Right atrium auricular region (tissue), 2 donors: ENCODE measurements around the gene BRAF. TPM values are rescaled to one million over a fixed set of nuclear protein-coding genes. Genes with fewer than 3 reads are reported as not detected.

Experiments
- DNase-seq: peaks from one replicate; pipeline ENCODE4 v3.0.0-alpha.2; 2019; ENCODE audit warnings: low spot score
- H3K27ac ChIP-seq, 2 donors: fragments of 200-600 bp; sonication (generic); 1 replicate in 1 of 2; 2 replicates in 1 of 2; pipeline ENCODE4 v1.5.1; 2016 to 2019
- H3K27me3 ChIP-seq, 2 donors: fragments of 200-600 bp; sonication (generic); one replicate each; pipeline versions ENCODE4 v1.5.1 to v1.6.0; 2017 to 2019
- H3K36me3 ChIP-seq: fragments of 200-600 bp; sonication (generic); one replicate; pipeline ENCODE4 v1.5.1; 2016
- H3K4me1 ChIP-seq, 2 donors: fragments of 200-600 bp; sonication (generic); one replicate each; pipeline versions ENCODE4 v1.5.1 to v1.6.0; 2017 to 2019
- H3K4me3 ChIP-seq, 2 donors: fragments of 200-600 bp; sonication (generic); 1 replicate in 1 of 2; 2 replicates in 1 of 2; pipeline ENCODE4 v1.5.1; 2017 to 2019; ENCODE audit warnings: mild to moderate bottlenecking in 1 of 2, moderate library complexity in 1 of 2
- H3K9me3 ChIP-seq, 2 donors: fragments of 200-600 bp; sonication (generic); one replicate each; pipeline ENCODE4 v1.5.1; 2019
- total RNA-seq, 2 donors: library from RNA; depleted of rRNA; stranded (reverse); fragments of >200 nt; gene quantifications; one replicate each; pipeline ENCODE4 v1.1.0, GENCODE V29; 2016
- TF ChIP-seq, protein P1 (sequence below), 2 donors: fragments of 200-600 bp; sonication (generic); IDR thresholded peaks; one replicate each; pipeline ENCODE4 v1.5.1; 2019; ENCODE audit warnings: antibody characterized with exemption in 2 of 2

The BRAF gene
- total RNA-seq, 2 donors from 2014 or later: 23.5 to 29.2 TPM

DNA sequence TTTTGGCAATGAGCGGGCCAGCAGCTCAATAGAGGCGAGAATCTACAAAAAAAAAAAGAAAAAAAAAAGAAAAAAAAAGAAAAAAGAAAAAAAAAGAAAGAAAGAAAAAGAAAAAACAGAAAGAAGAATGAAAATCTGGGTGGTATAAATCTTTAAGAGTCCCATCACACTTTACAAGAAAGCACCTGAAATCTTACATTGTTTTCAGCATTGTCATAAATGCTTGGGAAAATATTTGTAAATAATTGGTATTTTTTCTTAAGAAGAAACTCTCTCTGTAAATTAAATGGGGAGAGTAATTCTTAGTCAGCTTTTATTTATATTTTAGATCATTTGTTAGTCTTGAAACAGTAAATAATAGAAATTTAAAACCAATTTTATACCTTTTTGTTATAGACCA lies 190.0 kb downstream of the BRAF start:
- no peak for DNase-seq
- Histone ChIP-seq H3K4me3 (no peak overlapping the region), H3K27me3 (no peaks in the 10 kb centered on the region), H3K9me3 (no peaks in the 10 kb centered on the region), H3K36me3 (peaks cover 19% of the 10 kb centered on the region), H3K4me1 (no peaks in the 10 kb centered on the region), H3K27ac (no peak overlapping the region)
- TF ChIP-seq, protein P1, sequence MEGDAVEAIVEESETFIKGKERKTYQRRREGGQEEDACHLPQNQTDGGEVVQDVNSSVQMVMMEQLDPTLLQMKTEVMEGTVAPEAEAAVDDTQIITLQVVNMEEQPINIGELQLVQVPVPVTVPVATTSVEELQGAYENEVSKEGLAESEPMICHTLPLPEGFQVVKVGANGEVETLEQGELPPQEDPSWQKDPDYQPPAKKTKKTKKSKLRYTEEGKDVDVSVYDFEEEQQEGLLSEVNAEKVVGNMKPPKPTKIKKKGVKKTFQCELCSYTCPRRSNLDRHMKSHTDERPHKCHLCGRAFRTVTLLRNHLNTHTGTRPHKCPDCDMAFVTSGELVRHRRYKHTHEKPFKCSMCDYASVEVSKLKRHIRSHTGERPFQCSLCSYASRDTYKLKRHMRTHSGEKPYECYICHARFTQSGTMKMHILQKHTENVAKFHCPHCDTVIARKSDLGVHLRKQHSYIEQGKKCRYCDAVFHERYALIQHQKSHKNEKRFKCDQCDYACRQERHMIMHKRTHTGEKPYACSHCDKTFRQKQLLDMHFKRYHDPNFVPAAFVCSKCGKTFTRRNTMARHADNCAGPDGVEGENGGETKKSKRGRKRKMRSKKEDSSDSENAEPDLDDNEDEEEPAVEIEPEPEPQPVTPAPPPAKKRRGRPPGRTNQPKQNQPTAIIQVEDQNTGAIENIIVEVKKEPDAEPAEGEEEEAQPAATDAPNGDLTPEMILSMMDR (IDR thresholded peaks at IDR 0.05): no peak

DNA sequence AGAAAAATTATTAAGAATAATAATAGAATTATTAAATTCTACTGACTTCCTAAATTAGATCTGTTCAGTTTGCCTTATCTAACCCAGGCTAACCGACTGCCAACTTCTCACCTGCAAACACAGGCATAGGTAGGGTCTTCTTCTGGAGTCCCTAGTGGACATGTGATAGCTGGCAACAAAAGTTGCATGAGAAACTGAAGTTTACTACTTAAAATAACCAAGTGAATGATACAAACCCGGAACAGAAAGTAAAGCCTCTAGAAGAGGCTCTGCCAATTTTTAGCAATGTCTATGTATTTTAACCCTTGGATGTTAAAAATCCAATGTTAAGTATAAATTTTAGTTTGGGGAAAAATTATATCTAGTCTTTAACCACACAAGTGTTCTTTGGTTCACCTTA lies 190.6 kb downstream of the BRAF start:
- Histone ChIP-seq H3K9me3 (no peaks in the 10 kb centered on the region), H3K27me3 (no peaks in the 10 kb centered on the region), H3K36me3 (peaks cover 14% of the 10 kb centered on the region), H3K27ac (no peak overlapping the region), H3K4me3 (no peak overlapping the region), H3K4me1 (no peaks in the 10 kb centered on the region)
- TF ChIP-seq, protein P1 (IDR thresholded peaks at IDR 0.05): no peak
- DNase-seq: no peak

GRCh38 chr7:140732416-140732815 lies 192.3 kb downstream of the BRAF start:
- no peaks in the 10 kb centered on the region for H3K27me3 ChIP-seq
- H3K36me3 ChIP-seq: no peaks in the 10 kb centered on the region
- no peaks in the 10 kb centered on the region for H3K9me3 ChIP-seq
- H3K4me1 ChIP-seq: no peaks in the 10 kb centered on the region
- no peak for DNase-seq
- no peak overlapping the region for H3K4me3 ChIP-seq
- no peak overlapping the region for H3K27ac ChIP-seq
- TF ChIP-seq, protein P1 (IDR thresholded peaks at IDR 0.05): no peak

GRCh38 chr7:140726281-140726680 lies 198.4 kb downstream of the BRAF start:
- peaks cover 7% of the 10 kb centered on the region for H3K36me3 ChIP-seq
- no peaks in the 10 kb centered on the region for H3K4me1 ChIP-seq
- H3K27ac ChIP-seq: no peak overlapping the region
- no peaks in the 10 kb centered on the region for H3K9me3 ChIP-seq
- no peak for DNase-seq
- no peak overlapping the region for H3K4me3 ChIP-seq
- H3K27me3 ChIP-seq: no peaks in the 10 kb centered on the region
- TF ChIP-seq, protein P1 (IDR thresholded peaks at IDR 0.05): peak in 1 of 2 donors; percentile 34

DNA sequence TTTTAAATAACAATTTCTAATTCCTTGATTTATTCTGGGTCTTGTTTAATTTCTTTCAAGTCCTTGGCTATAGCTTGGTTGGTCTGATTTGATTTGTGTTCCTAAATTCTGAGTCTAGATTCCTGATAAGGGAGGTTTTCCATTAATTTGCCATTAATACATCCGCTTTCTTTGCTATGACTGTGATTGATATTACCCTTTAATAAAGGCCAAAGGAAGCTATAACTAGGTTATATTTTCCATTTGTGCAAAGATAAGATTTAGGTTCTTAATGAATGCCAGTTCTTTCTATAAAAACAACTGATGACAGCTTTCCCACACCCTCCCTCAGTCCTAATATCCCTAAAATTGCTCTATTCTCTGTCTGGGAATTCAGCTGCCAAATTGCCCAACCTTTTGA lies 200.0 kb downstream of the BRAF start:
- no peak overlapping the region for H3K27ac ChIP-seq
- H3K4me1 ChIP-seq: no peaks in the 10 kb centered on the region
- H3K9me3 ChIP-seq: no peaks in the 10 kb centered on the region
- TF ChIP-seq, protein P1 (IDR thresholded peaks at IDR 0.05): no peak
- DNase-seq: no peak
- H3K4me3 ChIP-seq: no peak overlapping the region
- peaks cover 7% of the 10 kb centered on the region for H3K36me3 ChIP-seq
- H3K27me3 ChIP-seq: no peaks in the 10 kb centered on the region

GRCh38 chr7:140723574-140723973 lies 201.2 kb downstream of the BRAF start:
- H3K36me3 ChIP-seq: peaks cover 7% of the 10 kb centered on the region
- no peaks in the 10 kb centered on the region for H3K4me1 ChIP-seq
- H3K9me3 ChIP-seq: no peaks in the 10 kb centered on the region
- H3K27me3 ChIP-seq: no peaks in the 10 kb centered on the region
- H3K4me3 ChIP-seq: no peak overlapping the region
- TF ChIP-seq, protein P1 (IDR thresholded peaks at IDR 0.05): no peak
- no peak for DNase-seq
- no peak overlapping the region for H3K27ac ChIP-seq
